Kidney epithelial cell (primary cell): Measurements from ENCODE around the gene P3H4. TPM values are rescaled to one million over a fixed set of nuclear protein-coding genes. Genes with fewer than 3 reads are reported as not detected.
"Not testable (repeated sequence)": the region's sequence is repeated elsewhere in the genome, so short reads cannot be mapped to it uniquely, and the experiment has no call there.

Source experiments
- DNase-seq: peaks from one replicate; pipeline ENCODE4 v3.0.0-alpha.2; 2010; ENCODE audit warnings: low read depth
- H3K27me3 ChIP-seq: 2 replicates; pipeline ENCODE4 v1.6.0; 2011; ENCODE audit warnings: low read length; ENCODE audit not compliant: control insufficient read depth, insufficient read depth
- H3K36me3 ChIP-seq: 2 replicates; pipeline ENCODE4 v1.5.1; 2011; ENCODE audit warnings: low read length; ENCODE audit not compliant: control insufficient read depth, insufficient read depth
- H3K4me3 ChIP-seq: 2 replicates; pipeline ENCODE4 v1.5.1; 2011; ENCODE audit warnings: low read depth, mild to moderate bottlenecking, control low read depth, low read length
- CTCF ChIP-seq: IDR thresholded peaks from 2 replicates; pipeline ENCODE4 v1.5.1; 2011; ENCODE audit warnings: mild to moderate bottlenecking, moderate library complexity, low read length, control low read depth, inconsistent platforms; ENCODE audit not compliant: insufficient read depth, poor library complexity, severe bottlenecking
- total RNA-seq: library from RNA; depleted of rRNA; stranded (reverse); fragments of >200 nt; gene quantifications from 2 replicates; pipeline ENCODE4 v1.2.3, GENCODE V29; 2015

The P3H4 gene
- total RNA-seq, result 50.5 and 58.4 TPM in 2 replicates

- H3K4me3 ChIP-seq, result peak within 1 kb of the TSS; percentile 74
- no peak for DNase-seq
- peak; percentile 58 for TF ChIP-seq CTCF
- H3K36me3 ChIP-seq, result no peaks in the 10 kb centered on the region
- no peaks in the 10 kb centered on the region for H3K27me3 ChIP-seq
Measured at GRCh38 chr17:41811549-41812380, at the start of gene P3H4. Gene P3H4 (minus strand): TSS chr17:41811949. CDS start chr17:41811915, 34 bp downstream.

GRCh38 chr17:41860254-41860931 is 48.6 kb upstream of the P3H4 start:
- no peak for DNase-seq
- no peak for TF ChIP-seq CTCF

DNA sequence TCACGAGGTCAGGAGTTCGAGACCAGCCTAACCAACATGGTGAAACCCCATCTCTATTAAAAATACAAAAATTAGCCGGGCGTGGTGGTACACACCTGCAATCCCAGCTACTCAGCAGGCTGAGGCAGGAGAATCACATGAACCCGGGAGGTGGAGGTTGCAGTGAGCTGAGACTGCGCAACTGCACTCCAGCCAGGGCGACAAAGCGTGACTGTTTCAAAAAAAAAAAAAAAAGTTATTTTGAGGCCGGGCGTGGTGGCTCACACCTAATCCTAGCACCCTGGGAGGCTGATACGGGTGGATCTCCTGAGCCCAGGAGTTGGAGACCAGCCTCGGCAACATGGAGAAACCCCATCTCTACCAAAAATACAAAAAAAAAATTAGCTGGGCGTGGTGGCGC is 39.6 kb upstream of the P3H4 start:
- H3K27me3 ChIP-seq, DNase-seq, H3K4me3 ChIP-seq: not testable (repeated sequence)

More at GRCh38 chr17:41860254-41860931, 48.6 kb upstream of the P3H4 start:
- Histone ChIP-seq H3K27me3 (no peaks in the 10 kb centered on the region), H3K36me3 (no peaks in the 10 kb centered on the region), H3K4me3 (no peak overlapping the region)

GRCh38 chr17:41849251-41849990 is 37.7 kb upstream of the P3H4 start:
- no peaks in the 10 kb centered on the region for H3K27me3 ChIP-seq
- TF ChIP-seq CTCF, result no peak

More for the DNA sequence above, 39.6 kb upstream of the P3H4 start:
- H3K36me3 ChIP-seq, result not testable (repeated sequence)

GRCh38 chr17:41848788-41849187 is 37.0 kb upstream of the P3H4 start:
- DNase-seq, result no peak
- Histone ChIP-seq H3K4me3 (no peak overlapping the region), H3K27me3 (no peaks in the 10 kb centered on the region), H3K36me3 (no peaks in the 10 kb centered on the region)
- no peak for TF ChIP-seq CTCF

More at GRCh38 chr17:41849251-41849990, 37.7 kb upstream of the P3H4 start:
- DNase-seq, result no peak
- no peak overlapping the region for H3K4me3 ChIP-seq
- no peaks in the 10 kb centered on the region for H3K36me3 ChIP-seq

GRCh38 chr17:41844971-41845370 is 33.2 kb upstream of the P3H4 start:
- no peaks in the 10 kb centered on the region for H3K27me3 ChIP-seq
- no peaks in the 10 kb centered on the region for H3K36me3 ChIP-seq
- no peak for TF ChIP-seq CTCF
- no peak for DNase-seq
- H3K4me3 ChIP-seq, result no peak overlapping the region

DNA sequence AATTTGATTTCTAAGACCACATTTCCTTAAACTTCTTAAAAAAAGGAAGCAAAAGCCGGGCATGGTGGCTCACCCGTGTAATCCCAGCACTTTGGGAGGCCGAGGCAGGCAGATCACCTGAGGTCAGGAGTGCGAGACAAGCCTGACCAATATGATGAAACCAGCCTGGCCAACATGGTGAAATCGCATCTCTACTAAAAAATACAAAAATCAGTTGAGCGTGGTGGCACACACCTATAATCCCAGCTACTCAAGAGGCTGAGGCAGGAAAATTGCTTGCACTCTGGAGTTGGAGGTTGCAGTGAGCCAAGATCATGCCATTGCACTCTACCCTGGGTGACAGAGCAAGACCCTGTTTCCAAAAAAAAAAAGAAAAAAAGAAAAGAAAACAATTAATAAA is 29.0 kb upstream of the P3H4 start:
- DNase-seq, H3K4me3 ChIP-seq, H3K36me3 ChIP-seq, H3K27me3 ChIP-seq: not testable (repeated sequence)

GRCh38 chr17:41839448-41839847 is 27.7 kb upstream of the P3H4 start:
- H3K36me3 ChIP-seq, H3K4me3 ChIP-seq, DNase-seq: not testable (repeated sequence)

More at GRCh38 chr17:41839448-41839847, 27.7 kb upstream of the P3H4 start:
- not testable (repeated sequence) for H3K27me3 ChIP-seq
